Tibial nerve (tissue), 4 donors: ENCODE measurements around the gene NTM. TPM values are rescaled to one million over a fixed set of nuclear protein-coding genes. Genes with fewer than 3 reads are reported as not detected.

Experiments
- DNase-seq, 2 donors: peaks; one replicate each; pipeline ENCODE4 v3.0.0-alpha.2; 2019; ENCODE audit warnings: low spot score in 2 of 2
- H3K27ac ChIP-seq, 4 donors: fragments of 200-600 bp; sonication (generic) in 3 of 4; one replicate each; pipeline ENCODE4 v1.5.1; 2017 to 2019; ENCODE audit warnings: mild to moderate bottlenecking in 1 of 4
- H3K27me3 ChIP-seq, 2 donors: fragments of 200-600 bp; sonication (generic) in 1 of 2; one replicate each; pipeline versions ENCODE4 v1.5.1 to v1.6.0; 2017 to 2019
- H3K36me3 ChIP-seq, 3 donors: fragments of 200-600 bp; sonication (generic); one replicate each; pipeline ENCODE4 v1.5.1; 2018 to 2019
- H3K4me1 ChIP-seq, 4 donors: fragments of 200-600 bp; sonication (generic) in 3 of 4; one replicate each; pipeline ENCODE4 v1.5.1; 2017 to 2019
- H3K4me3 ChIP-seq, 4 donors: fragments of 200-600 bp; sonication (generic) in 3 of 4; one replicate each; pipeline ENCODE4 v1.5.1; 2017 to 2019; ENCODE audit warnings: mild to moderate bottlenecking in 1 of 4, moderate library complexity in 1 of 4
- H3K9me3 ChIP-seq, 4 donors: fragments of 200-600 bp; sonication (generic) in 3 of 4; one replicate each; pipeline ENCODE4 v1.5.1; 2017 to 2019
- EP300 ChIP-seq, 2 donors: sonication (generic); formaldehyde crosslinking; IDR thresholded peaks; one replicate each; pipeline ENCODE4 v1.6.1; 2017; ENCODE audit warnings: antibody characterized with exemption in 2 of 2, mild to moderate bottlenecking in 1 of 2
- POLR2A ChIP-seq, 2 donors: fragments of 450-650 bp; IDR thresholded peaks; one replicate each; pipeline ENCODE4 v1.6.1; 2017; ENCODE audit warnings: antibody characterized with exemption in 2 of 2, mild to moderate bottlenecking in 2 of 2, moderate library complexity in 2 of 2
- WGBS, 2 donors: methylation state at CpG; one replicate each; pipeline ENCODE4 v1.1.5; 2018; 5-methylcytosine and 5-hydroxymethylcytosine counted together
- total RNA-seq, 4 donors: library from RNA; depleted of rRNA; stranded (reverse); fragments of >200 nt; gene quantifications; one replicate each; pipeline ENCODE4 v1.1.0, GENCODE V29; 2016
- TF ChIP-seq, protein P1 (sequence below), 5 experiments: fragments of 200-600 bp in 3 of 5; fragments of 450-650 bp in 2 of 5; sonication (generic) in 3 of 5; IDR thresholded peaks; one replicate each; pipeline ENCODE4 v1.5.1; 2016 to 2019; ENCODE audit warnings: antibody characterized with exemption in 5 of 5, mild to moderate bottlenecking in 3 of 5, moderate library complexity in 2 of 5

NTM gene
- total RNA-seq, 4 donors from 2014 or later, result 3.7 to 11.4 (median 10.8) TPM

GRCh38 chr11:131536159-131536558 is 165.7 kb downstream of the NTM start:
- WGBS, 2 donors, result 89 to 91% methylated on average over 2 of the region's 2 CpGs
- DNase-seq, result no peak

GRCh38 chr11:131537196-131537595 is 166.8 kb downstream of the NTM start:
- TF ChIP-seq EP300 (IDR thresholded peaks at IDR 0.05) (no peak), POLR2A (IDR thresholded peaks at IDR 0.05) (no peak)
- TF ChIP-seq, protein P1, sequence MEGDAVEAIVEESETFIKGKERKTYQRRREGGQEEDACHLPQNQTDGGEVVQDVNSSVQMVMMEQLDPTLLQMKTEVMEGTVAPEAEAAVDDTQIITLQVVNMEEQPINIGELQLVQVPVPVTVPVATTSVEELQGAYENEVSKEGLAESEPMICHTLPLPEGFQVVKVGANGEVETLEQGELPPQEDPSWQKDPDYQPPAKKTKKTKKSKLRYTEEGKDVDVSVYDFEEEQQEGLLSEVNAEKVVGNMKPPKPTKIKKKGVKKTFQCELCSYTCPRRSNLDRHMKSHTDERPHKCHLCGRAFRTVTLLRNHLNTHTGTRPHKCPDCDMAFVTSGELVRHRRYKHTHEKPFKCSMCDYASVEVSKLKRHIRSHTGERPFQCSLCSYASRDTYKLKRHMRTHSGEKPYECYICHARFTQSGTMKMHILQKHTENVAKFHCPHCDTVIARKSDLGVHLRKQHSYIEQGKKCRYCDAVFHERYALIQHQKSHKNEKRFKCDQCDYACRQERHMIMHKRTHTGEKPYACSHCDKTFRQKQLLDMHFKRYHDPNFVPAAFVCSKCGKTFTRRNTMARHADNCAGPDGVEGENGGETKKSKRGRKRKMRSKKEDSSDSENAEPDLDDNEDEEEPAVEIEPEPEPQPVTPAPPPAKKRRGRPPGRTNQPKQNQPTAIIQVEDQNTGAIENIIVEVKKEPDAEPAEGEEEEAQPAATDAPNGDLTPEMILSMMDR (IDR thresholded peaks at IDR 0.05), result no peak
- no peak for DNase-seq
- WGBS, 2 donors, result 85 to 93% methylated on average over 7 of the region's 7 CpGs

More at GRCh38 chr11:131536159-131536558, 165.7 kb downstream of the NTM start:
- Histone ChIP-seq H3K27ac (no peak overlapping the region), H3K9me3 (no peaks in the 10 kb centered on the region), H3K36me3 (no peaks in the 10 kb centered on the region), H3K4me1 (peaks cover 0 to 3% (median 0%) of the 10 kb centered on the region in 4 donors), H3K4me3 (no peak overlapping the region), H3K27me3 (no peaks in the 10 kb centered on the region)
- no peak for TF ChIP-seq EP300 (IDR thresholded peaks at IDR 0.05)
- no peak for TF ChIP-seq POLR2A (IDR thresholded peaks at IDR 0.05)
- TF ChIP-seq, protein P1 (IDR thresholded peaks at IDR 0.05), result no peak

DNA sequence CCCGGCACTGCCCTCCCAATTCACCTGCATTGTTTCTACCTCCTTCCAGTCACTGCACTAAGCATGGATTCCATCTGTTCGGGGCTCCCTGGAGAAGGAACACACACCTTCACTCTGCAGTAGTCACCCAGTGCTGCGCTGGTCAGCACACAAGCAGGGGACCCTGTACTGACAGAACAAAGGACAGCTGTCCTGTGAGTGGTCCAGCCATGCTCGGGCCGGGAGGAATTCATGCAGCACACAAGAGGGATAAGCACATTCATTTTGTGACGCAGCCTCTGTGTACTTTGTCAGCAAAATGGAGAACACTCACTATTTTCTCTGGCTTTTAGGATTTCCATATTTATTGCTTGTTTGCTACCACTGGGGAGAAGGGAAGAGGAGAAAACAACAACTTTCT is 167.3 kb downstream of the NTM start:
- Histone ChIP-seq H3K9me3 (no peaks in the 10 kb centered on the region), H3K27me3 (no peaks in the 10 kb centered on the region), H3K36me3 (no peaks in the 10 kb centered on the region), H3K4me3 (no peak overlapping the region), H3K4me1 (no peaks in the 10 kb centered on the region), H3K27ac (no peak overlapping the region)
- TF ChIP-seq EP300 (IDR thresholded peaks at IDR 0.05), result no peak
- TF ChIP-seq, protein P1 (IDR thresholded peaks at IDR 0.05), result no peak
- TF ChIP-seq POLR2A (IDR thresholded peaks at IDR 0.05), result no peak
- no peak for DNase-seq
- 24 to 26% methylated on average over 6 of the region's 6 CpGs for whole genome bisulfite sequencing, 2 donors

More at GRCh38 chr11:131537196-131537595, 166.8 kb downstream of the NTM start:
- Histone ChIP-seq H3K9me3 (no peaks in the 10 kb centered on the region), H3K27ac (no peak overlapping the region), H3K36me3 (no peaks in the 10 kb centered on the region), H3K4me1 (peaks cover 0 to 2% (median 0%) of the 10 kb centered on the region in 4 donors), H3K4me3 (no peak overlapping the region), H3K27me3 (no peaks in the 10 kb centered on the region)

DNA sequence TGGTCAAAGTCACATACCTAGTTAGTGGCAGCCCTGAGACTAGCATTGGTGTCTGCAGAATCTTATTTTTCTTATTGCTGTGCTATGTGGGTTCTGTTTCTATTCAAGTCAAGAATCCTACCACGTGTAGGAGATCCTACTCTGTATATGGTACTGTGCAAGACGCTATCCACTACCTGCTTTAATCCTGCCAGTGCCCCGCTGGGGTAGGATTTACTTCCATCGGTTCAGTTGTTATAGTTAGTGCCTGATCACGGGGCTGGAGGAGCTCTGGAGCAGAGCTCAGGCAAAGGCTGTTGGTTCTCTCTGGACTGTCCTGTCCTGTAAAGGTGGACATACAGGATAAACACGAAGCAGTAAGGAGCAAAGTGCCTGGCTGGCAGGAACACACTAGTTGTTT is 167.9 kb downstream of the NTM start:
- 49 to 55% methylated on average over 6 of the region's 6 CpGs for whole genome bisulfite sequencing, 2 donors

DNA sequence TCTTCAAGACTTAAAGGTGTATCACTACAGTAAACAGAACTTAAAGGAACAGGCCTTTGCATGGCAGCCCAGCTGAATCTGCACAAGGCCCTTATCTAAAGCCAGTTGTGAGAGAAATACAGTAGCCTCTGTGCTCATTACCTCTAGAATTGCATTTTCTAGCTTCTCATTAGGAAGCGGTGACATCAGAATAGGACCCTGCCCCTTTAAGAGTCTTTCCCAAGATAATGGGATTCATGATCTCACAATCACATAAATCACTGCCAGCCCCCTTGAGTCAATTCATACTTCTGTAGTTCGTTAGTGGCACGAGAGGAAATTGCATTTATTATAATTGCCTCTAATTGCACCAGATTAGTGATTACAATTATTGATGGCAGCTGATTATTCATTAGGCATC is 170.3 kb downstream of the NTM start:
- TF ChIP-seq, protein P1 (IDR thresholded peaks at IDR 0.05), result no peak
- TF ChIP-seq POLR2A (IDR thresholded peaks at IDR 0.05) (no peak), EP300 (IDR thresholded peaks at IDR 0.05) (no peak)
- 64 to 74% methylated on average over 3 of the region's 3 CpGs for WGBS, 2 donors
- H3K4me3 ChIP-seq, result no peak overlapping the region
- no peak for DNase-seq
- H3K27me3 ChIP-seq, result no peaks in the 10 kb centered on the region
- H3K36me3 ChIP-seq, result no peaks in the 10 kb centered on the region
- no peaks in the 10 kb centered on the region for H3K9me3 ChIP-seq
- no peaks in the 10 kb centered on the region for H3K4me1 ChIP-seq
- no peak overlapping the region for H3K27ac ChIP-seq

More for the DNA sequence above, 167.9 kb downstream of the NTM start:
- no peaks in the 10 kb centered on the region for H3K4me1 ChIP-seq
- no peak overlapping the region for H3K27ac ChIP-seq
- no peaks in the 10 kb centered on the region for H3K27me3 ChIP-seq
- no peaks in the 10 kb centered on the region for H3K36me3 ChIP-seq
- DNase-seq, result no peak
- no peak overlapping the region for H3K4me3 ChIP-seq
- H3K9me3 ChIP-seq, result no peaks in the 10 kb centered on the region
- TF ChIP-seq, protein P1 (IDR thresholded peaks at IDR 0.05), result no peak
- TF ChIP-seq POLR2A (IDR thresholded peaks at IDR 0.05) (no peak), EP300 (IDR thresholded peaks at IDR 0.05) (no peak)
